ENCODE results near the gene NFYC. TPM values are rescaled to one million over a fixed set of nuclear protein-coding genes. Genes with fewer than 3 reads are reported as not detected.

Gene NFYC
- total RNA-seq, 1 donor from 2014 or later: 51.1 TPM

- Histone ChIP-seq H3K4me1 (ENCODE audit: insufficient read depth, low read length) (no peaks in the 10 kb centered on the region), H3K27ac (ENCODE audit: low read depth, low read length) (no peak overlapping the region), H2AFZ (ENCODE audit: low read depth, low read length) (peak overlapping the region; percentile 10), H3K27me3 (ENCODE audit: insufficient read depth, low read length) (peaks cover 29% of the 10 kb centered on the region), H3K36me3 (ENCODE audit: insufficient read depth, low read length) (no peaks in the 10 kb centered on the region), H3K9me3 (ENCODE audit: insufficient read depth, low read depth, low read length) (no peaks in the 10 kb centered on the region), H3K79me2 (ENCODE audit: insufficient read depth, low read length) (no peaks in the 10 kb centered on the region), H4K20me1 (ENCODE audit: insufficient read depth, low read length) (no peaks in the 10 kb centered on the region), H3K4me3 (ENCODE audit: insufficient read depth, low read depth, low read length) (no peak overlapping the region), H3K4me2 (ENCODE audit: low read length) (no peak overlapping the region), H3K9ac (ENCODE audit: low read length) (no peak overlapping the region)
- peaks cover 39% of the 10 kb centered on the region for H3K27me3 Mint-ChIP-seq (ENCODE audit: low read depth, unreplicated experiment)
- DNase-seq (ENCODE audit: low read depth) (no peak), FAIRE-seq (no peak)
- H3K4me3 Mint-ChIP-seq (ENCODE audit: unreplicated experiment): no peak overlapping the region
- no peaks in the 10 kb centered on the region for H3K36me3 Mint-ChIP-seq (ENCODE audit: low read depth, unreplicated experiment)
- H3K4me1 Mint-ChIP-seq (ENCODE audit: low read depth, unreplicated experiment): peaks cover 9% of the 10 kb centered on the region
- H3K27ac Mint-ChIP-seq (ENCODE audit: unreplicated experiment): no peak overlapping the region
- no peaks in the 10 kb centered on the region for H3K9me3 Mint-ChIP-seq (ENCODE audit: unreplicated experiment)
- TF ChIP-seq EZH2 (IDR thresholded peaks at IDR 0.05; ENCODE audit: insufficient read depth, low read length): no peak
- TF ChIP-seq, protein P1, sequence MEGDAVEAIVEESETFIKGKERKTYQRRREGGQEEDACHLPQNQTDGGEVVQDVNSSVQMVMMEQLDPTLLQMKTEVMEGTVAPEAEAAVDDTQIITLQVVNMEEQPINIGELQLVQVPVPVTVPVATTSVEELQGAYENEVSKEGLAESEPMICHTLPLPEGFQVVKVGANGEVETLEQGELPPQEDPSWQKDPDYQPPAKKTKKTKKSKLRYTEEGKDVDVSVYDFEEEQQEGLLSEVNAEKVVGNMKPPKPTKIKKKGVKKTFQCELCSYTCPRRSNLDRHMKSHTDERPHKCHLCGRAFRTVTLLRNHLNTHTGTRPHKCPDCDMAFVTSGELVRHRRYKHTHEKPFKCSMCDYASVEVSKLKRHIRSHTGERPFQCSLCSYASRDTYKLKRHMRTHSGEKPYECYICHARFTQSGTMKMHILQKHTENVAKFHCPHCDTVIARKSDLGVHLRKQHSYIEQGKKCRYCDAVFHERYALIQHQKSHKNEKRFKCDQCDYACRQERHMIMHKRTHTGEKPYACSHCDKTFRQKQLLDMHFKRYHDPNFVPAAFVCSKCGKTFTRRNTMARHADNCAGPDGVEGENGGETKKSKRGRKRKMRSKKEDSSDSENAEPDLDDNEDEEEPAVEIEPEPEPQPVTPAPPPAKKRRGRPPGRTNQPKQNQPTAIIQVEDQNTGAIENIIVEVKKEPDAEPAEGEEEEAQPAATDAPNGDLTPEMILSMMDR (IDR thresholded peaks at IDR 0.05; ENCODE audit: insufficient read depth, low read depth, low read length): no peak
Observed at GRCh38 chr1:40658751-40659648, 32.5 kb upstream of the NFYC start.

GRCh38 chr1:40659649-40659947 lies 31.9 kb upstream of the NFYC start:
- H3K27ac ChIP-seq (ENCODE audit: low read depth, low read length): no peak overlapping the region
- no peaks in the 10 kb centered on the region for H3K4me1 ChIP-seq (ENCODE audit: insufficient read depth, low read length)
- peaks cover 27% of the 10 kb centered on the region for H3K27me3 ChIP-seq (ENCODE audit: insufficient read depth, low read length)
- FAIRE-seq (no peak), DNase-seq (ENCODE audit: low read depth) (no peak)
- H3K27ac Mint-ChIP-seq (ENCODE audit: unreplicated experiment): no peak overlapping the region
- no peak for TF ChIP-seq EZH2 (IDR thresholded peaks at IDR 0.05; ENCODE audit: insufficient read depth, low read length)
- TF ChIP-seq, protein P1 (IDR thresholded peaks at IDR 0.05; ENCODE audit: insufficient read depth, low read depth, low read length): no peak
- no peaks in the 10 kb centered on the region for H3K36me3 ChIP-seq (ENCODE audit: insufficient read depth, low read length)
- no peaks in the 10 kb centered on the region for H3K9me3 Mint-ChIP-seq (ENCODE audit: unreplicated experiment)
- H3K27me3 Mint-ChIP-seq (ENCODE audit: low read depth, unreplicated experiment): peaks cover 39% of the 10 kb centered on the region
- H3K79me2 ChIP-seq (ENCODE audit: insufficient read depth, low read length): no peaks in the 10 kb centered on the region
- H3K36me3 Mint-ChIP-seq (ENCODE audit: low read depth, unreplicated experiment): no peaks in the 10 kb centered on the region
- no peak overlapping the region for H3K4me3 ChIP-seq (ENCODE audit: insufficient read depth, low read depth, low read length)
- H3K9ac ChIP-seq (ENCODE audit: low read length): no peak overlapping the region
- H3K4me3 Mint-ChIP-seq (ENCODE audit: unreplicated experiment): no peak overlapping the region
- H3K4me2 ChIP-seq (ENCODE audit: low read length): no peak overlapping the region
- H4K20me1 ChIP-seq (ENCODE audit: insufficient read depth, low read length): no peaks in the 10 kb centered on the region
- H2AFZ ChIP-seq (ENCODE audit: low read depth, low read length): no peak overlapping the region
- H3K4me1 Mint-ChIP-seq (ENCODE audit: low read depth, unreplicated experiment): peaks cover 9% of the 10 kb centered on the region
- no peaks in the 10 kb centered on the region for H3K9me3 ChIP-seq (ENCODE audit: insufficient read depth, low read depth, low read length)

- no peaks in the 10 kb centered on the region for H3K9me3 ChIP-seq (ENCODE audit: insufficient read depth, low read depth, low read length)
- no peak overlapping the region for H3K27ac Mint-ChIP-seq (ENCODE audit: unreplicated experiment)
- no peak for TF ChIP-seq EZH2 (IDR thresholded peaks at IDR 0.05; ENCODE audit: insufficient read depth, low read length)
- TF ChIP-seq, protein P1 (IDR thresholded peaks at IDR 0.05; ENCODE audit: insufficient read depth, low read depth, low read length): no peak
Observed at GRCh38 chr1:40661678-40662077, 29.8 kb upstream of the NFYC start.

More at GRCh38 chr1:40661678-40662077, 29.8 kb upstream of the NFYC start:
- no peak overlapping the region for H3K4me3 ChIP-seq (ENCODE audit: insufficient read depth, low read depth, low read length)
- no peaks in the 10 kb centered on the region for H3K79me2 ChIP-seq (ENCODE audit: insufficient read depth, low read length)
- H3K4me1 Mint-ChIP-seq (ENCODE audit: low read depth, unreplicated experiment): peaks cover 9% of the 10 kb centered on the region
- H3K27ac ChIP-seq (ENCODE audit: low read depth, low read length): no peak overlapping the region
- no peaks in the 10 kb centered on the region for H3K9me3 Mint-ChIP-seq (ENCODE audit: unreplicated experiment)
- peaks cover 37% of the 10 kb centered on the region for H3K27me3 Mint-ChIP-seq (ENCODE audit: low read depth, unreplicated experiment)
- H3K4me3 Mint-ChIP-seq (ENCODE audit: unreplicated experiment): no peak overlapping the region
- no peaks in the 10 kb centered on the region for H3K36me3 ChIP-seq (ENCODE audit: insufficient read depth, low read length)
- H3K27me3 ChIP-seq (ENCODE audit: insufficient read depth, low read length): peaks cover 29% of the 10 kb centered on the region
- no peaks in the 10 kb centered on the region for H3K4me1 ChIP-seq (ENCODE audit: insufficient read depth, low read length)
- FAIRE-seq (no peak), DNase-seq (ENCODE audit: low read depth) (no peak)
- no peak overlapping the region for H2AFZ ChIP-seq (ENCODE audit: low read depth, low read length)
- no peaks in the 10 kb centered on the region for H3K36me3 Mint-ChIP-seq (ENCODE audit: low read depth, unreplicated experiment)
- no peak overlapping the region for H3K4me2 ChIP-seq (ENCODE audit: low read length)
- no peaks in the 10 kb centered on the region for H4K20me1 ChIP-seq (ENCODE audit: insufficient read depth, low read length)
- H3K9ac ChIP-seq (ENCODE audit: low read length): no peak overlapping the region

All from astrocyte (in vitro differentiated cells and primary cell).